SJCRH30 (cell line): Measurements from ENCODE around the gene GPR85. TPM values are rescaled to one million over a fixed set of nuclear protein-coding genes. Genes with fewer than 3 reads are reported as not detected.

ENCODE experiments used
- DNase-seq, 2 experiments: peaks; one replicate each; pipeline ENCODE4 v3.0.0-alpha.2; 2015 to 2020
- H3K27ac ChIP-seq: fragments of 250-450 bp; sonication (Bioruptor Pico); 2 replicates; pipeline ENCODE4 v1.5.1; 2020; ENCODE audit warnings: mild to moderate bottlenecking, moderate library complexity
- H3K27me3 ChIP-seq: fragments of 250-450 bp; sonication (Bioruptor Pico); 2 replicates; pipeline ENCODE4 v1.5.1; 2020; ENCODE audit warnings: mild to moderate bottlenecking, moderate library complexity
- H3K36me3 ChIP-seq: fragments of 250-450 bp; sonication (Bioruptor Pico); 2 replicates; pipeline ENCODE4 v1.5.1; 2020; ENCODE audit warnings: mild to moderate bottlenecking, moderate library complexity
- H3K4me1 ChIP-seq: fragments of 250-450 bp; sonication (Bioruptor Pico); 2 replicates; pipeline ENCODE4 v1.5.1; 2020; ENCODE audit warnings: mild to moderate bottlenecking, moderate library complexity
- H3K4me3 ChIP-seq: fragments of 250-450 bp; sonication (Bioruptor Pico); 2 replicates; pipeline ENCODE4 v1.5.1; 2020; ENCODE audit warnings: mild to moderate bottlenecking, moderate library complexity
- H3K9me3 ChIP-seq: fragments of 250-450 bp; sonication (Bioruptor Pico); replicated peaks from 2 replicates; pipeline ENCODE4 v1.5.1; 2020; ENCODE audit warnings: mild to moderate bottlenecking, moderate library complexity
- total RNA-seq: library from RNA; depleted of rRNA; stranded (reverse); fragments of >200 nt; shearing (Covaris generic); gene quantifications from 2 replicates; pipeline ENCODE4 v1.2.3, GENCODE V29; 2014

GPR85 gene
- total RNA-seq, 1 experiment from 2014 or later: 15.0 TPM

DNA sequence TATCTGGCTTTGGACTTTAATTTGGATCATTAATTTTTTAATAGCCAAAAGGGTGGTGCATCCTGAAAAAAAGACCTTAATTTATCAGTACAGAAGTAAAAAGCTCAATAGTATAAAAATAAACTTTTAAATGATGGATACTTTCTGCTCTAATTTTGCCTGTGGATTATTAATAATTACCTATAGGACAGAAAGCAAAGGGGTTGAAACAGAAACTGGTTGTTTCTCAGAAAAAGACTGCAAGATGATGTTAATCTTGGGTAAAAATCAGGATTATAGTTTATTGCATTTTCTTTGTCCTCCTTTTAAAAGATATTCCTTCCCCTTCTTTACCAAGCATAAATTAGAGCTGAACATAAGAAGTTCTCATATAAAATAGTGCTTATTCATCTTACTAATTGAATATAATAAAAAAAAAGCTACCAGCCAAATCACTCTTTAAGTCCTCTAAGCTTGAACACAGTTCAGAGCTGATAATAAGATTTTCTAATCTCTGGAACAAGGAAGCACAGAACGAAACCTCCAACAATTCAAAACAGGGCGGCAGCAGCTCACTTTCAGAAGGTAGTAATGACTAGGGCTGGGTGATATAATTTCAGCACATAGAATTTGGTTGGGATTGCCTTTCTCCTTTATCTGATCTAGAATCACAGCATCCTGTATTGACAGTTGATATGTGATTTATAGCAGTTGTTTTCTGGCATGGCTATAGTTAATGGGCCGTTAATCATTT lies 8.1 kb upstream of the GPR85 start:
- no peak overlapping the region for H3K4me3 ChIP-seq
- no peak overlapping the region for H3K27ac ChIP-seq
- peaks cover 22% of the 10 kb centered on the region for H3K4me1 ChIP-seq
- H3K36me3 ChIP-seq: no peaks in the 10 kb centered on the region
- no peak for DNase-seq
- H3K27me3 ChIP-seq: no peaks in the 10 kb centered on the region
- no peaks in the 10 kb centered on the region for H3K9me3 ChIP-seq

DNA sequence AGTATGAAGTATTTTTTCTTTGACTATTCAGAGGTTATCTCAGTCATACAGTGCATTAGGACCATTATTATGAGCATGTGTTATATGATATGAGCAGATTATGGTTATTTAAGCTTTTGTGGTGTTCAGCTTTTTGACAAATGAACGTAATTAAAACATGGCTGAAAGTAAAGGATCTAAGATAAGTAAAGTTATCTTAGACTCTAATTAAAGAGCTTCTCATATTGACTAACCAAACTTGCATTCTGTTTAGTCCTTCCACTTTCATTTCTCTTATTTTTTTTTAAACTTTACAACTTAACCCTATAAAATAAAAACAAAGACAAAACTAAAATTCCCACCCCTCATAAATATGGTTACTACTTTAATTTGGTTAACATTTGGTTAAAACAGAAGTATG lies 6.9 kb upstream of the GPR85 start:
- no peak overlapping the region for H3K4me3 ChIP-seq
- H3K27me3 ChIP-seq: no peaks in the 10 kb centered on the region
- H3K36me3 ChIP-seq: no peaks in the 10 kb centered on the region
- no peak for DNase-seq
- no peak overlapping the region for H3K27ac ChIP-seq
- H3K9me3 ChIP-seq: no peaks in the 10 kb centered on the region
- H3K4me1 ChIP-seq: peaks cover 20% of the 10 kb centered on the region

DNA sequence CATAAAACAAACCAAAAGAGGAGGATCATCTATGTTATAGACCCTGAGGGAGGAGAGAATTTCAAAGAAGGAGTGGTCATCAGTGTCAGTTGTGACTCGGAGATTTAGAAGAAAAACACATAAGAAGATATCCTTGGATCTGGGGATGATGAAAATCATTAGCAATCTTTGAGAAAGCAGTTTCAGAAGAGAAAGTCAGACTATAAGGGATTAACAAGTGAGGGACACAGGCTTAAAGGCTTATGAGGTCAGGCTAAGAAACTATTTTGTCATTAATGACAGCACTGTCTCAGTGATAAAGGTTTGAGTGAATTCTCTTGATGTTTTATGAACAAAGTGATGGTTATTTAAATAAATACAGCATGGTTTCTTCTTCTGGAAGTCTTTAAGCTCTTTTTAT lies 6.1 kb upstream of the GPR85 start:
- no peak overlapping the region for H3K27ac ChIP-seq

DNA sequence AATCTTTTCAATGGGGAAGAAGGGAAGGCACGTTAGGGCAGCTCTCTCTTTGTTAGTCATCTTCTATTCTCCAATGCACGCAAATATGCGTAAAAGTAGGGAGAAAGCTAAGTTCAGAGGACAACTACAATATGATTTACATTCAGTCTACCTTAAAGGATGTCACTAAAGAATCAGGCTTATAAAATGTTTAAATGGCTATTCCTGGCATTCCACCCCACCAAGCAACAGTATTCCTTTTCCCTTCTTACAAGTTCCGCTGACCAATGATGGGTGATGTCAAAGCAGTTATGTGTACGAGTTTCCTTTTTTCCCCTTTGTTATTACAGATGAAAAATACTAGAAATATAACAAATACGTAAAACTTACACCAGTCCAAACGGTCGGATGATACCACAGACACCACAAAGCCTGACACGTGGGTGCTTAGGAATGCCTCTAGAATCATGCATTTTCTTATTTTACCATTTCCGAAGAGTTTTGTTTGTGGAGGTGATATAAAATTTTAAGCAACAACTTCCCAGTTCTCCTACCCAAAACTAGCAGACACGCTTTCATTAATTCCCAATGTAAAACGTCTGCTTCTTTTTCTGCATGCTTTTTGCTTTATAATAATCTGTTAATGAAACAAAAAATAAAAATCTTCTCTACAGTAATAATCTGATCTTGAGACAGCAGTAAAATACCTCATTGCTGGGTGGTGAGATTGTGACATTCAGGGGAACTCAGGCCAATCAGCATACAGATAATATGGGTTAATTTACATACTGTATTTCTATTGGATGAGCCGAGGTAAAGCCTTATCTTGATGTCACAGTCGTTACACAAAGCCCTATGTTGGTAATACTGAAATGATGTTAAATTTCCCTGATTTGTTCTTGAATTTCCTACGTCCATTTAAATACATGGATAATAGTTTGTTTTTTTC lies 708 bp upstream of the GPR85 start:
- no peaks in the 10 kb centered on the region for H3K36me3 ChIP-seq
- no peaks in the 10 kb centered on the region for H3K9me3 ChIP-seq
- H3K27me3 ChIP-seq: no peaks in the 10 kb centered on the region
- H3K4me3 ChIP-seq: peak overlapping the region; percentile 57
- DNase-seq: peak; percentile 45 to 82
- H3K27ac ChIP-seq: peak overlapping the region; percentile 85
- H3K4me1 ChIP-seq: peaks cover 23% of the 10 kb centered on the region

More for the DNA sequence above, 6.1 kb upstream of the GPR85 start:
- H3K4me3 ChIP-seq: no peak overlapping the region
- no peak for DNase-seq
- H3K9me3 ChIP-seq: no peaks in the 10 kb centered on the region
- no peaks in the 10 kb centered on the region for H3K27me3 ChIP-seq
- no peaks in the 10 kb centered on the region for H3K36me3 ChIP-seq
- H3K4me1 ChIP-seq: peaks cover 27% of the 10 kb centered on the region

DNA sequence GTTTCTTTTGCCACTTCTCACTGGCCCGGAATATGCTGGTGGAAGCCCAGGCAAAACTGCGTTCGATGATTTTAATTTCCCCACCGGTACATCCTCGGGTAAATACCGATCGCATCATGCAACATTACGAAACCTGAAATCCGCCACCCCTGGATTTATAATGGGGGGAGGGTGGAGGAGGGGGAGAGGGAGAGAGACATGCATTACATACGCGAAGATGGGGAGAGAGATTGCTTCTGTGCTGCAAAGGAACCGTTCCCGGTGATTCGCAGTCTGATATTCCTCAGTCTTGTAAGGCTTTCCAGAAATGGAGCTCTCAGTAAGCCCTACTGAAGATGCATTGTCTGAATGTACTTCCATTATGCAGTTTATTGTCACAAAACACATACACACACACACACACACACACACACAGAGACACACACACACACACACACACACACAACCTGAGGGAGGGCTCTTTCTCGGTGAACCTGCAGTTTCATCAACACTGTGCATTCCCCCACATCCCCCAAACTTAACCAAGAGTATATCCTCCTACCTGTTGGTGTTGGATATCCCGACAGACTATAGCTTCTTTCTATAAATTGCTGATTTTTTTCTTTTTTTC lies 741 bp downstream of the GPR85 start:
- Histone ChIP-seq H3K4me3 (peak overlapping the region; percentile 57), H3K36me3 (no peaks in the 10 kb centered on the region), H3K27ac (peak overlapping the region; percentile 4; the same call in 1 of the 2 replicates), H3K27me3 (no peaks in the 10 kb centered on the region), H3K9me3 (no peaks in the 10 kb centered on the region), H3K4me1 (peaks cover 28% of the 10 kb centered on the region)
- peak in 1 of 2 experiments; percentile 42 for DNase-seq

DNA sequence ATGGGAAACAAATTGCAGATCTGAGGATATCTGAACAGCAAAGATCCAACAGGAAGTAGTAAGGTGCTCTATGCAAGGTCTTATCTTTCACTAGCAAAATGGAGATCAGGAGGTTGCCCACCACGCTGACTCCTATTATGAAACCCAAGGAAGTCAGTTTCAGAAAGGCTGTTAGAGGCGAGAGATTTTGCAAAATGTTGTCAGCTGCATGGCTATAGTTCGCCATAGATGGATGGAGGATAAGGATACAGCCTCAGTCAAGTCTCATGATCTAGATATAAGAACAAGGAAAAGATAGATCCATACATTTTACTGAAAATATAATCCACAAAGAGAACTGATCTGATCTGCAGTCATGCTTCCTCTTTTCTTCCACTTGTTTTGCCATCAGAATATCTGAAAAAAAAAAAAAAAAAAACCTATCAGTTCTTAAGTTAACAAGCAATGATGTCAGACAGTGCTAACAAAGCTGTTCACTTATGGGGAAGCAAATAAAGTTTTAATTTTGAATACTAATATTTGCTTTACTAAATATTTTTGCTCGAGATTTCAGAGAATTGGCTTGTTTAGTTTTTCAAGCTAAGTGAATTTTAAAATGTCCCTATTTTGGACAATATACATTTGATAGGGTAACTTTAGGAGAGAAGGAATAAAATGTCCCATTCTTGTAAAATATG lies 2.0 kb downstream of the GPR85 start:
- H3K4me1 ChIP-seq: peaks cover 28% of the 10 kb centered on the region
- H3K27me3 ChIP-seq: no peaks in the 10 kb centered on the region
- no peak overlapping the region for H3K27ac ChIP-seq
- no peaks in the 10 kb centered on the region for H3K9me3 ChIP-seq
- no peak for DNase-seq
- H3K4me3 ChIP-seq: no peak overlapping the region
- H3K36me3 ChIP-seq: no peaks in the 10 kb centered on the region

DNA sequence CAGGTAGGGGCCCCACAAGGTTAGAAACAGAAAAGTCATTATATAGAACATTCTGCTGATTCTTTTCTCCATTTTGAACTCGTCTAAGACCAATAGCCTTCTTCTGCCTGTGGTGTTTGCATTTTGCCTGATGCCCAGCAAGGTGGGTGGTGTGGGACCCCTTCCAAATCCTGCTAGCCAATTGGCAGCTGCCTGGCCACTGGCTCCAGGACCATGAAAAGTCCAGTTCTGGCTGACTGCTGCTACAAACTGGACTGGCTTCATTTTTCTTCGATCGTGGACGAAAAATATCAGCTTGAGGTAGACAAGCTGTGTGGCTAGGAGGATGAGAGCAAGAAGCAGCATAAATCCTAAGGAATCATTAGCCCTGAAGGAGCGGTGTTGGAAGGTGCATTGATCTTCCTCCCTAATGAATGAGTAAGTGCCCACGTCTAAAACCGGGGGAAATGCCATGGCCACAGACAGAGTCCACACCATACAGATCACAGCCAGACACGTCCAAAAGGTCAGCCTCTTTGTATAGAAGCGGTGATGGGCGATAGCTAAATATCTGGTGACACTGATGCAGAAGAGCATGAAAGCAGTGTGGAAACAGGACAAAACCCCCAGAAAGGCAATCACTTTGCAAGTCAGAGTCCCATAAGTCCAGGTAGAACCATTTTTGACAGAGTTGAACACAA lies 2.7 kb downstream of the GPR85 start:
- Histone ChIP-seq H3K36me3 (no peaks in the 10 kb centered on the region), H3K9me3 (no peaks in the 10 kb centered on the region), H3K27ac (no peak overlapping the region), H3K4me1 (peaks cover 28% of the 10 kb centered on the region), H3K4me3 (no peak overlapping the region), H3K27me3 (no peaks in the 10 kb centered on the region)
- DNase-seq: no peak

DNA sequence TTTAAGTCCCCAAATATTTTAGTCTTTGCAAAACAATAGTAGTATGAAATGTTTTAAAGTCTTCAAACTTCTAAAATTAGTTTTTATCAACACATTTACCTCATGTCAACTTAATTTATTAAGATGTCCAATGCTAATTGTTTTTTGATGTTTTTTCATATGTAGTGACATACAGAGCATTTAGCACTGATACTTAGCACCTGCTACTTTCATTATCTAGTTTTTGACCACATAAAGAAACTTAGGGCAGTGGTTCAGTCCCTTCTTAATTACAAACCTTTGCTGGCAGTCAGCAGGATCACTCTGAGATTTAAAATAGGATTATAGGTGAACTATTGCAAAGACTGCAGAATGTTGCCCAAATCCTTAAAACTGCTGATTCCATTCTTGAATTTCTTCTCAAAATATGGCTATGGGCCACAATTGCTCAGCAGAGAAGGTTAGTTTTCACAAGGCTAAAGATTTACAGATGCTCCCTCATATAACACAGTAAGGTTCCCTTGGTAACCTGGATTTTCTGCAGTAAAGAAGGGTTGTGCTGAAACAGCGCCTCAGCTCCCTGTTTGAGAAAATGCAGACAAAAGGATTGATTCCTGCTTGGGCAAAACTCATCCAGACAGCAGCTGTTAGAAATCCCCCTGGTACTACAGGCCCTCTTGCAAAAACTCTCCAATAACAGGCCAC lies 3.4 kb downstream of the GPR85 start:
- peak; percentile 34 to 67 for DNase-seq
- Histone ChIP-seq H3K4me1 (peaks cover 21% of the 10 kb centered on the region), H3K9me3 (no peaks in the 10 kb centered on the region), H3K27ac (no peak overlapping the region), H3K36me3 (no peaks in the 10 kb centered on the region), H3K27me3 (no peaks in the 10 kb centered on the region), H3K4me3 (no peak overlapping the region)

DNA sequence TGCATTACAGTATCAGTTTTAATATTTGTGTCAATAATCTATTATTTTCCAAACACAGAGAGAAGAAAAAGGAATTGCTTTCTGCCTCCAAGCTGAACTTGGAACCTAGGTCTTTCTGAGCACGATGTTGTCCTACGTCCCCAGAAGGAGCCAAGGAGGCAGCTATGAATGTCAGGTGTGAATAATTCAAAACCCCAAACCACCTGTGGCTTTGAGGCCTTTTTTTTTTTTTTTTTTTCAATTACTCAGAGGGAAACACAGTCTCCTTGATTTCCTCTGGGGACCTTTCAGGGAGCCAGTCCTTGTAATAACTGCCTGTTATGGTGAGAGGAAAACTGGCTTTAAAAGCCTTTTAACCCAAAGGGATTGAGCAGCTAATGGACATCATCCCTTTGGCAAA lies 8.3 kb downstream of the GPR85 start:
- H3K27ac ChIP-seq: no peak overlapping the region
- H3K4me3 ChIP-seq: no peak overlapping the region
- no peaks in the 10 kb centered on the region for H3K9me3 ChIP-seq
- no peaks in the 10 kb centered on the region for H3K36me3 ChIP-seq
- peaks cover 10% of the 10 kb centered on the region for H3K4me1 ChIP-seq
- no peaks in the 10 kb centered on the region for H3K27me3 ChIP-seq
- DNase-seq: no peak

DNA sequence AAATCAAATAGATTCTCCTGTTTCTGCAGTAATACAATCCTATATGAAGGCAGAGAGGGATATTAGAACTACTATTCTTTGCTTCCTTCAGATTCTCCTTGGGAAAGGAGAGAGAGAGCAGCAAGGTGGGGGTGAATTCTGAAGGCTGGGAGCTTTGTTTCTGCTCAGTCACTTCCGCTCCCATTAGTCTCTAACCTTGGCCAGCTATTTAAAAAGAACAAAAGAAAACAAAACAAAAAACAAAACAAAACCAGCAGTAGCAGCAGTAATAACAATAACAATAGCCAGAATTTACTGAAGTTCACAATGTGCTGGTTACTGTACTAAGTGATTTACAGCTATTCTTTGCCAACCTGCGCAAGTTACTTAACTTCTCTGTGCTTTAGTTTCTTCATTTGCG lies 9.9 kb downstream of the GPR85 start:
- no peaks in the 10 kb centered on the region for H3K9me3 ChIP-seq
- DNase-seq: no peak
- H3K27me3 ChIP-seq: no peaks in the 10 kb centered on the region
- no peak overlapping the region for H3K4me3 ChIP-seq
- no peaks in the 10 kb centered on the region for H3K36me3 ChIP-seq
- no peak overlapping the region for H3K27ac ChIP-seq
- H3K4me1 ChIP-seq: no peaks in the 10 kb centered on the region

DNA sequence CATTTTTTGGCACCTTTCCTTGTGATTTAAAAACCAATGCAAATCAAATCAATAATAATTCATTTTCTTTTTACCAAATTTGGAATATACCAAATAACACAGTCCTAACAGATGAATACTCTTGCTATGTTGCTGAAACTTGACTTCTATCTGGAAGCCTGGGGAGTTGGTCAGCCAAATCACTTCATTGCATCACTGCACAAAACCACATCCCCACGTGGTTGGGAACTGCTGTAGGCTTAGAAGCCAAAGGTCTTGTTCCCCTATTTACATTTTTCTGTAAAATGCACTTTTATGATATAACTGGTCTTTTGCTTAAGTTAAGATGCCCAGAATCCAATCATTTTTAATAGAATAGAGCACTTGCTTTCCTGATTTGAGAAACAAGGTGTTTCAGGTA lies 15.2 kb downstream of the GPR85 start:
- Histone ChIP-seq H3K9me3 (no peaks in the 10 kb centered on the region; the same call in 1 of the 2 replicates), H3K4me3 (no peak overlapping the region), H3K27me3 (no peaks in the 10 kb centered on the region), H3K36me3 (no peaks in the 10 kb centered on the region), H3K27ac (no peak overlapping the region), H3K4me1 (no peaks in the 10 kb centered on the region)
- no peak for DNase-seq

DNA sequence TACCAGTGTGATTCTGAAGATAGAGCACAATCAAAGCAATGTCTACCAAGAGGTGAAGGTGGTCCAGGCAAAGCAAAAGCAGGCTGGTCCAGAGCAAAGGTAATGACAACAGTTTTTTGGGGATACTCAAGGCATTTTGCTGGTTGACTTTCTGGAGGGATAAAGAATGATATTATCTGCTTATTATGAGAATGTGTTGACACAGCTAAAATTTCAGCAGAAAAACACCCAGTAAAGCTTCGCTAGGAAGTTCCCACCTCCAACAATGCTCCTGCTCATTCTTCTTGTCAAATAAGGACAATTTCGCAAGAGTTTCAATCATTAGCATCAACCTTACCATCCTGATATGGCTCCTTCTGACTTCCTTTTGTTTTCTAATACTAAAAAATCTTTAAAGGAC lies 24.1 kb downstream of the GPR85 start:
- no peaks in the 10 kb centered on the region for H3K4me1 ChIP-seq
- no peaks in the 10 kb centered on the region for H3K9me3 ChIP-seq
- no peaks in the 10 kb centered on the region for H3K36me3 ChIP-seq
- H3K27me3 ChIP-seq: no peaks in the 10 kb centered on the region
- H3K4me3 ChIP-seq: no peak overlapping the region
- H3K27ac ChIP-seq: no peak overlapping the region
- no peak for DNase-seq

DNA sequence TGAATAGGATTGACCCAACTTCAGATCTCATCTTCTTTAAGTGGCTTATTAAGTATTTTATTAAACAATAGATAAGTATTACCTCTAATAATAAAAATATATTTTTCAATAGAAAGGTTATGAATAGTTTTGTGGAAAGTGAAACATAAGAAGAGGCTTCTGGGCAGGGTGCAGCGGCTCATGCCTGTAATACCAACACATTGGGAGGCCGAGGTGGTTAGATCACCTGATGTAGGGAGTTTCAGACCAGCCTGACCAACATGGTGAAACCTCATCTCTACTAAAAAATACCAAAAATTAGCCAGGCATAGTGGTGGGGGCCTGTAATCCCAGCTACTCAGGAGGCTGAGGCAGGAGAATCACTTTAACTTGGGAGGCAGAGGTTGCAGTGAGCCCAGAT lies 26.5 kb downstream of the GPR85 start:
- Histone ChIP-seq H3K27ac (no peak overlapping the region), H3K36me3 (no peaks in the 10 kb centered on the region), H3K27me3 (no peaks in the 10 kb centered on the region), H3K4me3 (no peak overlapping the region), H3K9me3 (no peaks in the 10 kb centered on the region), H3K4me1 (no peaks in the 10 kb centered on the region)
- DNase-seq: no peak

DNA sequence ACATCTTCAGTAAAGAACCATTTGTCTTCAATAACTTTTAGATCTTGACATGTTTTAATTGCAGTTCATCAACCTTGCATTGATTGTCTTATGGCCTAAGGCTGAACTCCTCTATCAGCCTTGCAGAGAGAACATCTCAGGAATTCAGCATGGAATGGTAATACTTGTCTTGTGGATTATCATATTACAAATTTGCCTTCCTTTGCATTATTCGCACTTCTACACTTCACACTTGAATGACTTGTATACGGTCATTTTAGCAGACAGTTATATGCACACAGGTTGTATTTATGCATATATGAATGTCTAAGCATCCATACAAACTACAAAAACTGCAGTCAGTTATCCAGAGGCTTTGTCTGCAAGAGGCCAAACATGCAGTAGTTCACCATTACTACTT lies 31.7 kb downstream of the GPR85 start:
- DNase-seq: no peak
- no peaks in the 10 kb centered on the region for H3K36me3 ChIP-seq
- no peaks in the 10 kb centered on the region for H3K27me3 ChIP-seq
- H3K9me3 ChIP-seq: no peaks in the 10 kb centered on the region
- H3K27ac ChIP-seq: no peak overlapping the region
- no peak overlapping the region for H3K4me3 ChIP-seq
- H3K4me1 ChIP-seq: no peaks in the 10 kb centered on the region
